SK-N-SH (cell line): ENCODE results near the gene PPA1. TPM values are rescaled to one million over a fixed set of nuclear protein-coding genes. Genes with fewer than 3 reads are reported as not detected.
A peak's percentile ranks its signal among the peaks of the same experiment; 100 is the strongest.

Experiments
- CTCF ChIA-PET: fragments of 300-600, 350-600 bp; formaldehyde crosslinking; extraction: SDS; loops from one replicate; lab custom pipeline; 2021; lab: Yijun Ruan, JAX
- POLR2A ChIA-PET: fragments of 350-600 bp; sonication (Branson Sonifier 250); formaldehyde crosslinking; extraction: SDS; loops from one replicate; lab custom pipeline; 2020; ENCODE audit warnings: antibody characterized with exemption, inconsistent platforms; lab: Yijun Ruan, JAX
- DNase-seq: peaks from one replicate; pipeline ENCODE4 v3.0.0; 2012
- H2AFZ ChIP-seq: fragments of 200-600 bp; sonication (generic); 2 replicates; pipeline ENCODE4 v1.8.1; 2016; ENCODE audit warnings: antibody characterized with exemption, mild to moderate bottlenecking, low read depth
- H3F3A ChIP-seq: fragments of 200-600 bp; sonication (generic); replicated peaks from 2 replicates; pipeline ENCODE3; 2016; ENCODE audit warnings: antibody characterized with exemption, mild to moderate bottlenecking; ENCODE audit not compliant: insufficient read depth
- H3K27ac ChIP-seq, 2 experiments: fragments of 200-500 bp in 1 of 2; fragments of 200-600 bp in 1 of 2; sonication (Bioruptor generic) in 1 of 2; sonication (generic), shearing (Covaris generic) in 1 of 2; 2 replicates each; pipeline versions ENCODE4 v1.5.1 to v1.6.1; 2014 to 2016; ENCODE audit warnings: low read depth in 2 of 2, inconsistent platforms in 1 of 2, low read length in 1 of 2, mild to moderate bottlenecking in 1 of 2, mixed read lengths in 1 of 2
- H3K27me3 ChIP-seq: fragments of 200-600 bp; sonication (generic), shearing (Covaris generic); 2 replicates; pipeline ENCODE4 v1.6.1; 2016; ENCODE audit warnings: mixed run types; ENCODE audit not compliant: insufficient read depth
- H3K36me3 ChIP-seq, 2 experiments: fragments of 200-500 bp in 1 of 2; fragments of 200-600 bp in 1 of 2; sonication (Bioruptor generic) in 1 of 2; sonication (generic) in 1 of 2; replicated peaks in 1 of 2; 2 replicates each; pipeline versions ENCODE3 to v1.5.1; 2014 to 2016; ENCODE audit warnings: low read length in 1 of 2, mild to moderate bottlenecking in 1 of 2; ENCODE audit not compliant: insufficient read depth in 2 of 2, control insufficient read depth in 1 of 2
- H3K4me1 ChIP-seq, 2 experiments: fragments of 200-500 bp in 1 of 2; fragments of 200-600 bp in 1 of 2; sonication (Bioruptor generic) in 1 of 2; sonication (generic), shearing (Covaris generic) in 1 of 2; 2 replicates each; pipeline versions ENCODE4 v1.5.1 to v1.6.1; 2014 to 2016; ENCODE audit warnings: low read depth in 1 of 2, low read length in 1 of 2, mixed run types in 1 of 2; ENCODE audit not compliant: insufficient read depth in 2 of 2, control insufficient read depth in 1 of 2
- H3K4me2 ChIP-seq: fragments of 200-600 bp; sonication (generic), shearing (Covaris generic); 2 replicates; pipeline ENCODE4 v1.6.1; 2017; ENCODE audit warnings: mixed run types
- H3K4me3 ChIP-seq, 2 experiments: fragments of 200-500 bp in 1 of 2; fragments of 200-600 bp in 1 of 2; sonication (Bioruptor generic) in 1 of 2; sonication (generic), shearing (Covaris generic) in 1 of 2; 2 replicates each; pipeline versions ENCODE4 v1.5.1 to v1.8.1; 2014 to 2016; ENCODE audit warnings: low read depth in 2 of 2, inconsistent platforms in 1 of 2, low read length in 1 of 2, mild to moderate bottlenecking in 1 of 2, mixed read lengths in 1 of 2, moderate library complexity in 1 of 2
- H3K79me2 ChIP-seq: fragments of 200-600 bp; sonication (generic); 2 replicates; pipeline ENCODE4 v1.8.1; 2017; ENCODE audit warnings: mild to moderate bottlenecking; ENCODE audit not compliant: insufficient read depth
- H3K9ac ChIP-seq: fragments of 200-600 bp; sonication (generic); 2 replicates; pipeline ENCODE4 v1.6.1; 2017; ENCODE audit warnings: mixed run types
- H3K9me2 ChIP-seq: fragments of 200-600 bp; sonication (generic); 2 replicates; pipeline ENCODE4 v1.6.1; 2017; ENCODE audit warnings: mixed run types
- H3K9me3 ChIP-seq: fragments of 200-600 bp; sonication (generic); 2 replicates; pipeline ENCODE4 v1.6.1; 2017; ENCODE audit warnings: mixed run types, mild to moderate bottlenecking, moderate library complexity
- H4K20me1 ChIP-seq: fragments of 200-600 bp; sonication (generic); 2 replicates; pipeline ENCODE4 v1.6.1; 2017; ENCODE audit warnings: mild to moderate bottlenecking, mixed run types; ENCODE audit not compliant: insufficient read depth
- CTCF ChIP-seq: fragments of 200-600 bp; sonication (generic); IDR thresholded peaks from 2 replicates; pipeline ENCODE4 v1.6.1; 2017; ENCODE audit warnings: antibody characterized with exemption, mild to moderate bottlenecking, moderate library complexity
- ELF1 ChIP-seq: IDR thresholded peaks from 2 replicates; pipeline ENCODE4 v1.4.0; 2012
- EZH2phosphoT487 ChIP-seq: fragments of 200-600 bp; sonication (generic); IDR thresholded peaks from 2 replicates; pipeline ENCODE4 v1.6.1; 2017; ENCODE audit warnings: low read depth, mixed run types, mild to moderate bottlenecking, antibody characterized with exemption, moderate library complexity, borderline replicate concordance
- FOSL2 ChIP-seq: IDR thresholded peaks from 2 replicates; pipeline ENCODE4 v1.4.0; 2012; ENCODE audit warnings: low read depth, mild to moderate bottlenecking, moderate library complexity, borderline replicate concordance
- FOXJ3 ChIP-seq: sonication (generic); formaldehyde crosslinking; IDR thresholded peaks from 2 replicates; pipeline ENCODE4 v1.5.1; 2020; ENCODE audit warnings: mild to moderate bottlenecking, missing genetic modification reagents
- FOXM1 ChIP-seq: IDR thresholded peaks from 2 replicates; pipeline ENCODE4 v1.4.0; 2012; ENCODE audit warnings: low read depth, mild to moderate bottlenecking
- GABPA ChIP-seq: IDR thresholded peaks from 2 replicates; pipeline ENCODE4 v1.4.0; 2012; ENCODE audit warnings: low read depth, mild to moderate bottlenecking
- GATA2 ChIP-seq: sonication (generic); formaldehyde crosslinking; IDR thresholded peaks from 2 replicates; pipeline ENCODE4 v1.5.0; 2020; ENCODE audit warnings: mild to moderate bottlenecking, missing genetic modification reagents
- JUND ChIP-seq: IDR thresholded peaks from 2 replicates; pipeline ENCODE4 v1.4.0; 2012
- NFIC ChIP-seq: IDR thresholded peaks from 2 replicates; pipeline ENCODE4 v1.4.0; 2012; ENCODE audit warnings: borderline replicate concordance
- NRF1 ChIP-seq: IDR thresholded peaks from 2 replicates; pipeline ENCODE4 v1.6.1; 2012; ENCODE audit warnings: low read depth, mild to moderate bottlenecking, low read length
- RCOR1 ChIP-seq: fragments of 150-350 bp; IDR thresholded peaks from 2 replicates; pipeline ENCODE4 v1.6.1; 2017; ENCODE audit warnings: antibody characterized with exemption, low read length
- RXRA ChIP-seq: IDR thresholded peaks from 2 replicates; pipeline ENCODE4 v1.4.0; 2012; ENCODE audit warnings: low read depth, mild to moderate bottlenecking, borderline replicate concordance
- SIN3A ChIP-seq: IDR thresholded peaks from 2 replicates; pipeline ENCODE4 v1.6.1; 2012; ENCODE audit warnings: low read depth, mild to moderate bottlenecking, low read length, moderate library complexity, borderline replicate concordance
- TAF1 ChIP-seq: IDR thresholded peaks from 2 replicates; pipeline ENCODE4 v1.6.1; 2012; ENCODE audit warnings: low read depth, mild to moderate bottlenecking, low read length, moderate library complexity, borderline replicate concordance
- TCF12 ChIP-seq: IDR thresholded peaks from 2 replicates; pipeline ENCODE4 v1.4.0; 2012
- USF1 ChIP-seq: IDR thresholded peaks from 2 replicates; pipeline ENCODE4 v1.4.0; 2012; ENCODE audit warnings: low read depth, borderline replicate concordance
- YY1 ChIP-seq: IDR thresholded peaks from 2 replicates; pipeline ENCODE4 v1.4.0; 2012; ENCODE audit warnings: low read depth, mild to moderate bottlenecking
- WGBS: methylation state at CpG from one replicate; pipeline ENCODE4 v1.1.6; 2017; ENCODE audit warnings: low lambda C conversion rate; 5-methylcytosine and 5-hydroxymethylcytosine counted together
- polyA plus RNA-seq, 3 experiments: library from polyadenylated mRNA; depleted of rRNA; stranded (reverse); fragments of >200 nt; gene quantifications; 2 replicates each; pipeline ENCODE4 v1.2.3, GENCODE V29; 2012
- TF ChIP-seq, protein P1 (sequence below): IDR thresholded peaks from 2 replicates; pipeline ENCODE4 v1.6.1; 2012; ENCODE audit warnings: mild to moderate bottlenecking, low read depth, low read length, moderate library complexity
- TF ChIP-seq, protein P2 (sequence below): fragments of 150-350 bp; IDR thresholded peaks from 2 replicates; pipeline ENCODE4 v1.6.1; 2016; ENCODE audit warnings: mild to moderate bottlenecking, low read depth, low read length
- TF ChIP-seq, protein P3 (sequence below): IDR thresholded peaks from 2 replicates; pipeline ENCODE4 v1.4.0; 2012; ENCODE audit warnings: low read depth, borderline replicate concordance
- TF ChIP-seq, protein P4 (sequence below): fragments of 150-350 bp; IDR thresholded peaks from 2 replicates; pipeline ENCODE4 v1.6.1; 2017; ENCODE audit warnings: antibody characterized with exemption, low read length, low read depth, borderline replicate concordance

PPA1 gene
- polyA plus RNA-seq, 1 of the 3 experiments (the other 2 are of a cell fraction) = 125 TPM

- ChIA-PET POLR2A (interaction anchor here (0.7 to 1.1 kb wide), 3 partner anchors 11 to 132 kb away, joined by 3 to 7 read pairs (median 5); partner anchors contain the start of gene SAR1A), CTCF (interaction anchor here (0.8 to 4.5 kb wide), 9 partner anchors 10 to 173 kb away, joined by 3 to 48 read pairs (median 4); no protein-coding TSS in a partner anchor)
- peaks cover 43% of the 10 kb centered on the region for H3K79me2 ChIP-seq
- peaks cover 5 to 19% of the 10 kb centered on the region in 2 experiments for H3K36me3 ChIP-seq
- H3F3A ChIP-seq = peaks cover 13% of the 10 kb centered on the region
- H3K27me3 ChIP-seq = no peaks in the 10 kb centered on the region
- H2AFZ ChIP-seq = peak overlapping the region; percentile 92
- H3K9me3 ChIP-seq = no peaks in the 10 kb centered on the region
- 11% methylated on average over 32 of the region's 39 CpGs for WGBS
- peak overlapping the region; percentile 99 for H3K4me2 ChIP-seq
- peaks cover 4 to 6% of the 10 kb centered on the region in 2 experiments; a peak in 3 of 4 replicates for H3K4me1 ChIP-seq
- H3K9me2 ChIP-seq = no peaks in the 10 kb centered on the region
- peak; percentile 36 for DNase-seq
- peak overlapping the region; percentile 50 to 55; a peak in 2 of 4 replicates for H3K27ac ChIP-seq
- H4K20me1 ChIP-seq = peaks cover 10% of the 10 kb centered on the region; the same call in 1 of the 2 replicates
- H3K9ac ChIP-seq = peak overlapping the region; percentile 86
- H3K4me3 ChIP-seq = peak overlapping the region; percentile 93 to 94
- TF ChIP-seq, protein P1, sequence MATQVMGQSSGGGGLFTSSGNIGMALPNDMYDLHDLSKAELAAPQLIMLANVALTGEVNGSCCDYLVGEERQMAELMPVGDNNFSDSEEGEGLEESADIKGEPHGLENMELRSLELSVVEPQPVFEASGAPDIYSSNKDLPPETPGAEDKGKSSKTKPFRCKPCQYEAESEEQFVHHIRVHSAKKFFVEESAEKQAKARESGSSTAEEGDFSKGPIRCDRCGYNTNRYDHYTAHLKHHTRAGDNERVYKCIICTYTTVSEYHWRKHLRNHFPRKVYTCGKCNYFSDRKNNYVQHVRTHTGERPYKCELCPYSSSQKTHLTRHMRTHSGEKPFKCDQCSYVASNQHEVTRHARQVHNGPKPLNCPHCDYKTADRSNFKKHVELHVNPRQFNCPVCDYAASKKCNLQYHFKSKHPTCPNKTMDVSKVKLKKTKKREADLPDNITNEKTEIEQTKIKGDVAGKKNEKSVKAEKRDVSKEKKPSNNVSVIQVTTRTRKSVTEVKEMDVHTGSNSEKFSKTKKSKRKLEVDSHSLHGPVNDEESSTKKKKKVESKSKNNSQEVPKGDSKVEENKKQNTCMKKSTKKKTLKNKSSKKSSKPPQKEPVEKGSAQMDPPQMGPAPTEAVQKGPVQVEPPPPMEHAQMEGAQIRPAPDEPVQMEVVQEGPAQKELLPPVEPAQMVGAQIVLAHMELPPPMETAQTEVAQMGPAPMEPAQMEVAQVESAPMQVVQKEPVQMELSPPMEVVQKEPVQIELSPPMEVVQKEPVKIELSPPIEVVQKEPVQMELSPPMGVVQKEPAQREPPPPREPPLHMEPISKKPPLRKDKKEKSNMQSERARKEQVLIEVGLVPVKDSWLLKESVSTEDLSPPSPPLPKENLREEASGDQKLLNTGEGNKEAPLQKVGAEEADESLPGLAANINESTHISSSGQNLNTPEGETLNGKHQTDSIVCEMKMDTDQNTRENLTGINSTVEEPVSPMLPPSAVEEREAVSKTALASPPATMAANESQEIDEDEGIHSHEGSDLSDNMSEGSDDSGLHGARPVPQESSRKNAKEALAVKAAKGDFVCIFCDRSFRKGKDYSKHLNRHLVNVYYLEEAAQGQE = no peak
- TF ChIP-seq, protein P2, sequence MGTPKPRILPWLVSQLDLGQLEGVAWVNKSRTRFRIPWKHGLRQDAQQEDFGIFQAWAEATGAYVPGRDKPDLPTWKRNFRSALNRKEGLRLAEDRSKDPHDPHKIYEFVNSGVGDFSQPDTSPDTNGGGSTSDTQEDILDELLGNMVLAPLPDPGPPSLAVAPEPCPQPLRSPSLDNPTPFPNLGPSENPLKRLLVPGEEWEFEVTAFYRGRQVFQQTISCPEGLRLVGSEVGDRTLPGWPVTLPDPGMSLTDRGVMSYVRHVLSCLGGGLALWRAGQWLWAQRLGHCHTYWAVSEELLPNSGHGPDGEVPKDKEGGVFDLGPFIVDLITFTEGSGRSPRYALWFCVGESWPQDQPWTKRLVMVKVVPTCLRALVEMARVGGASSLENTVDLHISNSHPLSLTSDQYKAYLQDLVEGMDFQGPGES = no peak
- TF ChIP-seq USF1 = no peak
- TF ChIP-seq YY1 = no peak
- 0 out of 2 replicates have a peak, but pooled peaks have one; percentile 34 for TF ChIP-seq NFIC
- TF ChIP-seq ELF1 = no peak
- TF ChIP-seq RCOR1 = no peak
- TF ChIP-seq FOSL2 = no peak
- TF ChIP-seq NRF1 = no peak
- no peak for TF ChIP-seq CTCF
- no peak for TF ChIP-seq RXRA
- no peak for TF ChIP-seq SIN3A
- TF ChIP-seq GATA2 = no peak
- TF ChIP-seq FOXM1 = no peak
- TF ChIP-seq, protein P3, sequence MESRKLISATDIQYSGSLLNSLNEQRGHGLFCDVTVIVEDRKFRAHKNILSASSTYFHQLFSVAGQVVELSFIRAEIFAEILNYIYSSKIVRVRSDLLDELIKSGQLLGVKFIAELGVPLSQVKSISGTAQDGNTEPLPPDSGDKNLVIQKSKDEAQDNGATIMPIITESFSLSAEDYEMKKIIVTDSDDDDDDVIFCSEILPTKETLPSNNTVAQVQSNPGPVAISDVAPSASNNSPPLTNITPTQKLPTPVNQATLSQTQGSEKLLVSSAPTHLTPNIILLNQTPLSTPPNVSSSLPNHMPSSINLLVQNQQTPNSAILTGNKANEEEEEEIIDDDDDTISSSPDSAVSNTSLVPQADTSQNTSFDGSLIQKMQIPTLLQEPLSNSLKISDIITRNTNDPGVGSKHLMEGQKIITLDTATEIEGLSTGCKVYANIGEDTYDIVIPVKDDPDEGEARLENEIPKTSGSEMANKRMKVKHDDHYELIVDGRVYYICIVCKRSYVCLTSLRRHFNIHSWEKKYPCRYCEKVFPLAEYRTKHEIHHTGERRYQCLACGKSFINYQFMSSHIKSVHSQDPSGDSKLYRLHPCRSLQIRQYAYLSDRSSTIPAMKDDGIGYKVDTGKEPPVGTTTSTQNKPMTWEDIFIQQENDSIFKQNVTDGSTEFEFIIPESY = no peak
- TF ChIP-seq, protein P4, sequence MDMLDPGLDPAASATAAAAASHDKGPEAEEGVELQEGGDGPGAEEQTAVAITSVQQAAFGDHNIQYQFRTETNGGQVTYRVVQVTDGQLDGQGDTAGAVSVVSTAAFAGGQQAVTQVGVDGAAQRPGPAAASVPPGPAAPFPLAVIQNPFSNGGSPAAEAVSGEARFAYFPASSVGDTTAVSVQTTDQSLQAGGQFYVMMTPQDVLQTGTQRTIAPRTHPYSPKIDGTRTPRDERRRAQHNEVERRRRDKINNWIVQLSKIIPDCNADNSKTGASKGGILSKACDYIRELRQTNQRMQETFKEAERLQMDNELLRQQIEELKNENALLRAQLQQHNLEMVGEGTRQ = no peak
- TF ChIP-seq TCF12 = peak; percentile 5; the same call in 1 of the 2 replicates
- no peak for TF ChIP-seq TAF1
- TF ChIP-seq FOXJ3 = no peak
- 0 out of 2 replicates have a peak, but pooled peaks have one; percentile 5 for TF ChIP-seq JUND
- TF ChIP-seq EZH2phosphoT487 = no peak
- TF ChIP-seq GABPA = no peak
Observed at GRCh38 chr10:70232155-70232858, 922 bp downstream of the PPA1 start.
